Stimulated activated CD4-positive, alpha-beta T cell treated with anti-CD3 and anti-CD28 coated beads, Interleukin-1b, Interleukin-23, amount 100 ng/mL, for 24 hours (primary cell): ENCODE results near the gene ELOVL2.
"Not testable (repeated sequence)": the region's sequence is repeated elsewhere in the genome, so short reads cannot be mapped to it uniquely, and the experiment has no call there.

Experiments
- DNase-seq, 4 experiments: peaks; one replicate each; pipeline ENCODE4 v3.0.0-alpha.2; 2020; ENCODE audit warnings: low read depth in 4 of 4, low spot score in 1 of 4

The ELOVL2 gene

GRCh38 chr6:11043961-11044711 lies at the start of gene ELOVL2:
Gene ELOVL2, minus strand, starts transcription at chr6:11044305. Its CDS starts 75 bp downstream, at chr6:11044230.
- no peak for DNase-seq

- DNase-seq, result no peak
Observed at GRCh38 chr6:11093376-11093625, 49.2 kb upstream of the ELOVL2 start.

- DNase-seq, result peak in 1 of 4 experiments; percentile 16
Observed at GRCh38 chr6:11092668-11093375, 48.7 kb upstream of the ELOVL2 start.

- DNase-seq, result not testable (repeated sequence)
Observed at GRCh38 chr6:11091141-11091540, 47.0 kb upstream of the ELOVL2 start.

GRCh38 chr6:11089695-11090094 lies 45.6 kb upstream of the ELOVL2 start:
- DNase-seq, result no peak

GRCh38 chr6:11087141-11087812 lies 43.2 kb upstream of the ELOVL2 start:
- not testable (repeated sequence) for DNase-seq

GRCh38 chr6:11085758-11086435 lies 41.8 kb upstream of the ELOVL2 start:
- no peak for DNase-seq

GRCh38 chr6:11083956-11084355 lies 39.9 kb upstream of the ELOVL2 start:
- DNase-seq, result no peak

- DNase-seq, result no peak
Observed at GRCh38 chr6:11083491-11083890, 39.4 kb upstream of the ELOVL2 start.

GRCh38 chr6:11080296-11080695 lies 36.2 kb upstream of the ELOVL2 start:
- no peak for DNase-seq

GRCh38 chr6:11078266-11078665 lies 34.2 kb upstream of the ELOVL2 start:
- DNase-seq, result no peak

GRCh38 chr6:11076540-11076939 lies 32.4 kb upstream of the ELOVL2 start:
- no peak for DNase-seq

- DNase-seq, result no peak
Observed at GRCh38 chr6:11072101-11072500, 28.0 kb upstream of the ELOVL2 start.

- DNase-seq, result no peak
Observed at GRCh38 chr6:11069760-11070159, 25.7 kb upstream of the ELOVL2 start.

GRCh38 chr6:11067348-11067747 lies 23.2 kb upstream of the ELOVL2 start:
- no peak for DNase-seq

GRCh38 chr6:11066505-11067347 lies 22.6 kb upstream of the ELOVL2 start:
- no peak for DNase-seq

- no peak for DNase-seq
Observed at GRCh38 chr6:11065436-11066202, 21.5 kb upstream of the ELOVL2 start.

GRCh38 chr6:11064836-11065235 lies 20.7 kb upstream of the ELOVL2 start:
- no peak for DNase-seq

- DNase-seq, result no peak
Observed at GRCh38 chr6:11062715-11063114, 18.6 kb upstream of the ELOVL2 start.

GRCh38 chr6:11062083-11062482 lies 18.0 kb upstream of the ELOVL2 start:
- DNase-seq, result no peak
